ENCODE measurements around the gene PGLYRP2.
A peak's percentile ranks its signal among the peaks of the same experiment; 100 is the strongest.

PGLYRP2 gene

DNA sequence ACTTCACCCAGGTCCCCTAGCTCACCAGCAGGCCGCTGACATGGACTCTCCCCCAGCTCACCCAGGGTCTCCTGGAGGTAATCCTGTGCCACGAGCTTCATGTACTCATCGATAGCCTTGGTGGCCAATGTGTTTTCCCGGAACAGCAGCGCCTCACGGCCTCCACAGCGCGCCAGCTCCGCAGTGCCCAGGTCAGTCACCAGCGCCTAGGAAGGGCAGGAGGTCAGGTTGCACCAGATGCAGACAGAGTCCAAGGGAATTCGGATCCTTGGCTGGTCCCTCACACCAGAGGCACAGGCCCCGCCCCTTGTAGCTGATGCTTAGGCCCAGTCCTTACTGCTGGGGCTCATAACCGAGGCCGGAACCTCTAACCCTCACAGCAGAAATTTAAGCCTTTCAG is 22.9 kb downstream of the PGLYRP2 start:
- DNase-seq (ENCODE audit: low read depth) = no peak

DNA sequence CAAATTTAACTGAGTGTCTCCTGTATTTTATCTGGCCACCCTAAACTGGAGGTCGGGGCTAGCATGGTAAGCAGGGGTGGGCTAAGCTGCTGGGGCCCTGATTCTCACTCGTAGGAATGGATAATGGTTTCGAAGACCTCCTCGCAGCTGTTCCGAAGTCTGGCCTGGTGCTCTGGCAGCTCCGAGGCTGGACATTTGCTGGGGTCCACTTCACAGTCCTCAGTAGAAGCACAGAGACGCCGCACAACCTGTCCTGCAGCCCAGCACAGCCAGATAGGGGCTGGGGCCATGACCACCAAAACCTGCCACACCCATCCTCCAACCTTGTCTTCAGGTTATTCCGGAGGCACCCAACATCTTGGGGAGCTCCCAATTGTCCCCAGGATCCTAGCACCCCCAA is 23.3 kb downstream of the PGLYRP2 start:
- DNase-seq (ENCODE audit: low read depth) = no peak

DNA sequence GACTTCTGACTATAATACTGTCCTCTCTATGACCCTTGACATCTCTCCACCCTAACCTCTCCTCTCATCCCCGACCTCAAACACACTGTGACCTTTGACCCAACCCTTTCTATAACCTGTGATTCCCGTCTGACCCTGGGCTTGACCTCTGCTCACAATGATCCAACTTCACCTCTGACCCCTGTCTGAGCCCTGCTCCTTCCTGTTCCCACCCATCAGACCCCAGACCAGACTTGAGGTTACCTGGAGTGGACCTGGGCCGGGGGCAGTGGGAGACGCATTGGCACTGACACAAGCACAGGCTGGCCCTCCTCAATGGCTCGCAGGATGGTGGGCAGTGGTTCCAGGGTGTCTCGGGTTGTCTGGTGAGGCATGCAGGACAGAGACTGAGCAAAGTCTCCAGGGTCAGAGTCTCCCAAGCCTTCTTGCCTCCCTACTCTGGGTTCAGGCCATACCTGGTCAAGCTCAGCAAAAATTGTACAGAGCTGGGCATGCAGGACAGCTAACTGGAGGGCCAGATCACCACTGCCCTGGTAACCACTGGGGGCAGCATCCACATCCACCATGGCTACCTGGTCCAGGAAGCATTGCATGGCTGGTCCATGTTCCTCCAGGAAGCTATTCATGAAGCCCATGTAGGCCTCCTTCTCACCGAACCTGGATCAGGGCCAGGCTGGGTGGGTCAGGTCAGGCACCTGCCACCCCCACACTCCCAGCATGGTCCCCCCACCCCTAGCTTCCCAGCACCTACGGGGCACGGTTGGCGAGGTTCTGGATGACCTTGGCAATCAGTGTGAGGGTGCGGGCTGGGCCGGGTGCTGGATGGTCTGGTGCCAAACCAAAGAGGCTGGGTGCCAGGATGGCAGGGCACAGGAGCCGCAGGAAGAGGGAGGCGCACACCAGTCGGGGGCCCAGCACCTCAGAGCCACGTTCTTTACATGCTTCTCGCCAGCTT is 25.1 kb downstream of the PGLYRP2 start:
- DNase-seq (ENCODE audit: low read depth) = no peak

DNA sequence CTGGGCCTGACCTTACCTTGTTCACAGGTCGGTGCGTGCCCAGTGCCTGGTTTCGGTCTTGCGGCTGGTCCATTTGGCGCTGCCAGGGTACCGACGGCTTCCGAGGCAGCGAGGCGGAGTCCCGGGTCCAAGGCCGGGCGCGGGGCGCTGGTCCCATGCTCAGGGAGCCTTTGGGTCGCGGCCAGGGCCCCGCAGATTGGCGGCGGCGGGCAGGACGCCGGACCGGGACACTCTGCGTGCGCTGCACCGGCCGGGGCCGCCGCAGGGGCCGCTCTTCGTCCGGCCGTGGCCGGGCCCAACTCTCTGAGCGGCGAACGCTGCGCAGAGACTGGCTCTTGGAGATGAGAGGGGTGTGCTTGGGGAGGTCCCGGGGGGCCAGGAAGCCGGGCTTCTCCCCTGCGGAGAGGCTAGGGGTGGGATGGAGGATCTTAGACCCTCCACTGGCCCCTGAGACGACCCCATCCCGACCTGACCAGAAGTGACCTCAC is 26.2 kb downstream of the PGLYRP2 start:
- no peak for DNase-seq (ENCODE audit: low read depth)

DNA sequence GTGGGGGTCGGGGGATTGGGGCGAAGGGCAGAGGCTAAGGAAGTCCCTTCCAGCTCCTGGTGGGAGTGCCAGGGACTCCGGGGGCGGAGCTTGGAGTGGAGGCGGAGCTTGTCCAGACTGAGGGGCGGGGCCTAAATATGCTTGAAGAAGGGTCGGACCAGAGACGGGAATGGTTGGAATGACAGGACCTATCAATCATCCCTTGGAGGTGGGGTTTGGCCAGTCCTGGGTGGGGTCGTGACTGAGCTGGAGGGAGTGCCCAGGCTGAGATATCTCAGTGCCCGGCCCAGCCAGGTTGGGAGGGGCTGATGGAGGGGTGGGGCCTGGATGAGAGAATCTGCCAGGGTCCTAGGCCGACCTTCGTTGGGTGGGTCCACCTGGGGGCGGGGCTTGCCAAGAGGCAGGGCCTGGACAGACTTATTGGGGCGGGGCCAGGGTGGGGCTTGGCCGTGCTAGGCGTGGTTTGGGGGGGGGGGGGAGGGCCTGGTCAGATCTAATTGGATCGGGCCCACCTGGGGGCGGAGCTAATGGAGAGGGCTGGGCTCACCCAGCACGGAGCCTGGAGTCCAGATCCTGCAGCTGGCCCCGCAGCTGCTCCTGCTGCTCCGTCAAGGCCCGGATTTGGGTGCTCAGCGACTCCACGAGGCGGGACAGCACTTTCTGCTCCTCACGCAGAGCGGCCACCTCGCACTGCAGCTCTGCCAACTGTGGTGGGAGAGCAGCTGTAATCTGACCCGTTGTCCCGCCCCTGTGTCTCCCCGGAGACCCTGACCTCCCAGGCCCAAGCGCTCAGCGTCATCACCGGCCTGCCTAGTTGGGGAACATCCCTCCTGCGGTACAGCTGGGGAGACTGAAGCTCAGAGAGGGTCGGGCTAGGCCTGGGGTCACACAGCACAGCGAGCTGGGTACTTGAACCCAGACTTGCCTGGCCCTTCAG is 26.9 kb downstream of the PGLYRP2 start:
- DNase-seq (ENCODE audit: low read depth) = no peak

DNA sequence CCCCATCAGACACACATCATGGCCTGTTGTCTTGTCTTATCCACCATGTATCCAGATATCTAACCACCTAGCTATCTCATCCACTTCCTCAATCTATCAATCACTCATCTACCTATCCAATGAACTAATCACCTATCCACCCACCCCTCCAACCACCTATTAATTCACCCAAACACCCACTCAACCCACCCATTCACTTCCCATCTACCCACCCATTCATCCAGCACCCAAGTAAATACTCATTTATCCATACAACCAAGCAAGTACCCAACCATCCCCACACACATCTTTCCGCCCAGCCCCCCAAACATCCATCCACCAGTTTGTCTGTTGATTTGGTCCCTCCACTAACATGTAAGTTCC is 28.8 kb downstream of the PGLYRP2 start:
- DNase-seq (ENCODE audit: low read depth) = no peak

DNA sequence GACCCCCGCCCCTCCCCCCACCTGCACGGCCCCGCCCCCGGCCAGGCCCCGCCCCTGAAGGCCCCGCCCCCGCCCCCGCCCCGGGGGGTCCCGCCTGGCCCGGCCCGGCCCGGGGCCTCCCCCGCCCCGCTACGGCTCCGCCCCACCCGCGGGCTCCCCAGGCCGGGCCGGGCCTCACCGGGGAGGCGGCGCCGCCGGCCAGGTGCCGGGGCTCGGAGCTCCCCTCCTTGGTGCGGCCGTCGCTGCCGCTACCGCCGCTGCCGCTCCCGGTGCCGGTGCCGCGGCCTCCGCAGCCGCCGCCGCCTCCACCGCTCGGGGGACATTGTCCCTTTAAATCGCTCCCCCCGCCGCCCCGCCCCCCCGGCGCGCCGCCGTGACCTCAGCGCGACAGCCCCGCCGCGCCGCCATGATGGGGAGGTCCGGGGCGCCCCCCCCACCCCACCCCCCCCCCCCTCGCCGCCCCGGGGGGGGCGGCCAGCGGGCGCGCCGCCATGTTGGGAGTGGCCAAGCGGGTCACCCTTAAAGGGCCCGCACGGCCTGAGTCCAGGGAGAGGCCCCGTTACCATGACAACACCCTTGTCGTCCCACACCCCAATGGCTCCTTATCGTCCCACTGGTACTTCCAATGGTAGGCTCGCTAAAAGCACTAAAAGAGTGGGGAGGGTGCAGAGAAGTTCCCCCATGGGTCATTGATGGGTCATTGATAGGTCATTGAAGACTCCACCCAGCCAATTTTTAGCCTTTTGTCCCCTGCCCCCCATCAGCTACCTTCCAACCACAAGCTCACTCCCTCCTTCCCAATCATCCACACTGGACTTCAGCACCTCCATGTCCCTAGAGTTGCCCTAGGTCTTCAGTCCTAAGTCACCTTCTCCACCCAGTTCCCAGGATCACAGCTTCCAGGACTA is 29.4 kb downstream of the PGLYRP2 start, which contains the start of gene WIZ:
Gene WIZ, minus strand, starts transcription at position 337 of the 908 bp plus-strand sequence. CDS start 1,649 bp downstream, outside the sequence.
- DNase-seq (ENCODE audit: low read depth) = peak; percentile 82

DNA sequence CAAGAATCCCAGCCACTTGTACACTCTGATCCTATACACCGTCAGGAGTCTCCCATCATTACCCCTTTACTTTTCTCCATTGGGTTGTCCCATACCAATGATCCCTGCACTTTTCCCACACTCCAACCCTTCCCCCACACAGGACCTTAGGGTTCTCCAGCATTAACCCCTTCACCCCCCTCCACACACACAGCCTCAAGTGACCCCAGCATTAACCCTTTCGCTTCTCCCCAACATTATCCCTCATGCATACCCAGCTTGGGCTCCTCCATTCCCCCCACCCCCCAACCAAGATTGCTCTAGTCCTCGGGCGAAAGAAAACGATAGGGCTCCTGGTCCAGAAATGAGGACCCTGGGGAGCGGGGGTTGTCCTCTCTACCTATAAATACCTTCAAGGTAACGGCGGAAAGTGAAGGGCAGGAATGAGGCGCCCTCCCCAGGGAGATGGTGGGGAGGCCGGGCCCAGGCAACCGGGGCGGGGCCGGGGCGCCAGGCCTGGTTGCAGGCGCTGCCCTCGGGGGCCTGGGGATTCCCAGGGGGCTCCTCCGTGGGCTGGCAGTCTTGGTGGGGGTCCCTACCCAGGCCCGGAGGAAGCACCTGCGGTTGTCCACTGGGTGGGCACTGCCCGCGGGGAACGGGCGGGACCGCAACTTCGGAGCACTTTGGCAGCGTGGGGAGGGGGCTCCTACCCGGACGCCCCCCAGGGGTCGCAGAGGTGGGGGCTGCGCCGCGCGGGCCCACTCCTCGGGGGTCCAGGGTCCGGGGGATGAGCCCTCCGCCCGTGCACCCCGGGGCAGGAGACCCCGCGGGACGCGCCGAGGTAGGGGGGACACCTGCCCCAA is 30.3 kb downstream of the PGLYRP2 start:
- DNase-seq (ENCODE audit: low read depth) = no peak

DNA sequence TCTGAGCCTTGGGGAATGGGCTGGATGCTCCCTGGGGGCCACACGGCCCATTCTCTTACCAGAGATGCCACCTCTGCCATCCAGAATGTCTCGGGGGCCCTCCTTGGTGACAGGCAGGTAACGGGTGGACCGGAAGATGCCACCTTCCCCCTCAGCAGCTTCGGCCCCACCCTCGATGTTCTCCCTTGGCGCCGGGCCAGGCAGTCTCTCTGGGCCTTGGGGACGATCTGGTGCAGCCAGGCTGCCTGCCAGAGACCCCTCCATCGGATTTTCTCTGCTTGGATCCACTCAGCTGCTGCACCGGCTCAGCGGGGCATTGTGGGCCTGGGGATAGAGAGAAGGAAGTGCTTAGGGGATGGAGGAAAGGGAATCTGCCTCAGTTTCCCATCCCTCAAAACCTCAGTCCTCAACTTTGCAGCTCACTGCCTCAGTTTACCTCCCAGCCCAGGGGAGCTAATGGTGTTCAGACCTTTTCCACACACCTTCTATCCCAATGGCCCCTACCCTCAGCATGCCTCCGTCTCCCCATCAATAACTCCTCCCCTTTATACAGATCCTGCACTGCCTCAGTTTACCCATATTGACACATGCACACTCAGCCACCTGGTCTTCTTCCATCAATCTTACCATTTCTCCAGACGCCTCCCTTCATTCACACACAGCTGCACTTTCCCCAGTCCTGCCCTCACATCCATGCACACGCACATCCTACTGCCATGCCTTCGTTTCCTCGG is 31.1 kb downstream of the PGLYRP2 start:
- no peak for DNase-seq (ENCODE audit: low read depth)

DNA sequence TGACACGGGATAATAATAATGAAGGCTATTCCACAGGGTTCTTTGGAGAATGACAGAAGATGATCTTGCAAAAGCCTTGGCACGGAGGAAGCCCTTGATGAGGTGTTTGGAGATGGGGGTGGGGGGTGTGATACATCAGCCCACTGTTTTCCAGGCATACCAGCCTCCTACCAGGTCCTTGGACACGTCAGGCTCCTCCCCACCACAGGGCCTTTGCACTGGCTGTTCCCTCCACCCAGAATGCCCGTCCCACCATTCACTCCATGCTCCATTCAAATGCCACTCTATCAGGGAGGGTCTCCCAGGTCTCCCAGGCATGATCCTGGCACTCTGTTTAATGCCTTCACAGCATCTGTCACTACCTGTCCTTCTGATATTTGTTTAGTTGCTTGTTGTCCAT is 32.2 kb downstream of the PGLYRP2 start:
- no peak for DNase-seq (ENCODE audit: low read depth)

DNA sequence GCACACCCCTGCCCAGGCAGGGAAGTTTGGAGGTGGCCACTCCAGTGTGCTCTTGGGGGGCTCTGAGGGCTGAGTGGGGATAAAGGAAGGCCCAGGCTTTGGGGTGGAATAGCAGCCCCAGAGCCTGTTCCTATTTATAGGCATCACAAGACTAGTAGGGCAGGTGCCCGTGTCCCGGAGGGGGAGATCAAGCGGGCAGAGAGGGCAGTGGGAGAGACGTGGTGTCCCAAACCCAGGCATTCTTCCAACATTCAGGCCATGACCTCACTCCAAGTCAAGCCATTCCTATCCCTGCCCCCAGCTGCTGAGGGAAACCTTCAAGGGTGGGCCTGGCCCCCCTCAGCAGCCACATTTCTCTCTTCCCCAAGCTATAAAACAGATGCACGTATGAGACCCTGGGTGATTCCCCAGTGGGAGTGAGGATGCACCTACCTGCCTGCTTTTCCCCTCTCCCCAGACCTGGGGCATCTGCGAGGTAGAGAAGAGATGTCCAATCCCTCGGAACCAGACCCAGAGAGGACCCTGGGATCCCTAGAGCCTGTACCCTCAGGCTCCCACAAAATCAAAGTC is 33.4 kb downstream of the PGLYRP2 start:
- no peak for DNase-seq (ENCODE audit: low read depth)

DNA sequence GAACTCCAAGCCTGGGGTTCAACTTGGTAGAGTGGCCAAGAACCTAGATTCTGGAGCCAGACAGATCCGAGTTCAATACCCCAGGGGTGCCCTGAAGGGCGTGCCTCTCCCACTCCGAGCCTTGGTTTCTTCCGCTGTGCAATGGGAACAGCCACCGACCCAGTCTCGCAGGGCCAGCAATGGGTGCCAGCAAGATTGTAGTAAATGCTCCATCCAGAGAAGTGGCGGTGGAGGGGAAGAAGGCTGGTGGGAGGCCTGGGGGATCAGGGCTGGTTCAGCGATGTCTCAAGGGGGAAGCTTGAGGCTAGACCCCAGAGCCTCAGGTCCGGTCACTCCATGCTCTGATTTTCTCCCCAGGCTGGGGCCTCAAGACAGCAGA is 34.1 kb downstream of the PGLYRP2 start:
- no peak for DNase-seq (ENCODE audit: low read depth)

DNA sequence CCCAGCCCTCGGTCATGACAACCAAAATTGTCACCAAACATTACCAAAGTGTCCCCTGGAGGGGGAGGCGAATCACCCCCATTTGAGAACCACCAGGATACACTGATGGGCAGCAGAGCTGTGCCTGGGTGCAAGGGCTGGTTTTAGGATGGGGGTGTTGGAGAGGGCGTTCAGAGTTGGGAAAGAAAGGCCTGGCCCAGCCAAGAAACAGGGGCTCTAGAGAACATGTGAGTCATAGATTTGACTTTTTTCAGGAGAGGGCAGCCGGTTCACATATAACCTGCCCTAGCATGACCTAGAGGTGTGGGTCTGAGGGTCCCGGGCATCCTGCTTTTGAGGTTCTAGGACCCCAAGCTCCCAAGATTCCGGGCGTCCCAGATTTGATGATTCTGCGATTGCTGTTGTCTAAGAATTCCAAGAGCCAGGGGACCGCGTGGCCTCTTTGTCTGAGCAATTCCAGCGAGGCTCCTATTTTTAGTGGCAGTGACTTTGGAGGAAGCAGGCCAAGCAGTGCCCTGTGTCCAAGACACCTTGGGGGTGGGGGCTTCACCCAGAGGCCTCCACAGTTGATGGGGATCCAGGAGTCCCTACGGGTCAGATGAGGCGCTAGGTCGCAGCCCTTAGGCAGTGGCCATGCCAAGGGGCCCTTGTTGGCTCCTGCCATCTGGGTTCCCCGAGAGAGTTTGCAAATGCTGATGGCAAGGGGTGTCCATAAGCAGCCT is 34.6 kb downstream of the PGLYRP2 start:
- no peak for DNase-seq (ENCODE audit: low read depth)

DNA sequence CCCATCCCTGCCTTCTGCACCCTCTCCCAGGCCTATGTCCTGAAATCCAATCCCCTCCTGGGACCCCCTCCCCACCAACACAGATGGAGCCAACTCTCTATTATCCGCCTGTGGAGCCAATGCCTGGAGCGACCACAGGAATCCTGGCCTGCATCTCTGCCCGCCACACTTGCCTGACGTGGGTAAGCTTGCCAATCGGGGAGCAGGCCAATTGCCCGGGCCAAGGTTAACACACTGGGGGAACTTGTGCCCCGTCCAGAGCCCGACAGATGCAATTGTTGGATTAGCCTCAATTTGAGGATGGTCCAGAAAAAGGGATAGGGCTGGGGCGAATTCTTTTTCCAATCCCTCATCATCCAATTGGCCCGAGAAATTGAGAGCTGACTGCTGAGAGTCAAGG is 35.5 kb downstream of the PGLYRP2 start:
- no peak for DNase-seq (ENCODE audit: low read depth)

DNA sequence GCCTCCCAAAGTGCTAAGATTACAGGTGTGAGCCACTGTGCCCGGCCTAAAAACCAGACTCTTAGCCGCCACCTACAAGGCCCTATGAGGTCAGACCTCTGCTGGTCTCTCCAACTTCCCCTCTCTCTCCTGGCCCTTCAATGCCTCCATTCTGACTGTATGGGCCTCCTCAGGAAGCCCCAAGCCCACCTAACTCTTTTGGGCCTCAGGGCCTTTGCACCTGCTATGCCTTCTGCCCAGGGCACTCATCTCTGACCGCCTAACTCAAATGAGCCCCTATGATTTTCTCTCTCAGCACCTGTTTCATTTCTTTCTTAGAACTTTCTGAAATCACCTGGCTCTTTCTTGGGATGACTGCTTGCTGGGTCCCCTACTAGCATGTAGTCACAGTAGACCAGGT is 36.0 kb downstream of the PGLYRP2 start:
- no peak for DNase-seq (ENCODE audit: low read depth)

DNA sequence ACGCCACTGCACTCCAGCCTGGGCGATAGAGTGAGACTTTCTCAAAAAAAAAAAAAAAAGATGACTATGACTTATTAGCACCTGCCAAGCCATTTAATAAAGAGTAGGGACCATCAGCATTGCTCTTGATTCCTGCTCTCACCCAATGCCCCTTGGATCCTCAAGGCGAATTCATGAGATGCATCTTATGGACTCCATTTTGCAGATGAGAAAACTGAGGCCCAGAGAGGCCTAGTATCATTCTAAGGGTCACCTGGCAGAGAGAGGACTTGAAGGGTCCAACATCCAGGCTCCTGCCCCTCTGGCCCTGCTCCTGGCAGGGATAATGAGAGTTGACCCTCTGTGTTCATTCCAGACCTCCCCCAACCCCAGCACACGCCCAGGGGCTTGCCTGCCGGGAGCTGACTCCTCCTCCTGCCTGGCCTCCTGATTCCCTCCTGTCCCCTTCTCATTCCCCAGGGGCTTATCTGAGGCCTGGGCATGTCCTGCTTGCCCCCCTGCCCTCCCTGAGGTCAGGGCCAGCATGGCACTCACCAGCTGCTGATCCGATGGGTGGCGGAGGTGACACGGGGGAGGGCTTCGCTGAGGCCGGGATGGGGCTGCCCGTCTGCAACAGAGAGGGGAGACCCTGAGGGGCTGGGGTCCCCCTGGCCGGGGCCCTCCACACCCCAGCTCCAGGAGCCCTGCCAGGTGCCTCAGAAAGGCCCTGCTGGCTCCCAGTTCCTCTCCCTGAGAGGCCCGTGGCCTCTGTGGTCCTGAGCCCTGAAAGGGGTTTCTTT is 37.0 kb downstream of the PGLYRP2 start:
- DNase-seq (ENCODE audit: low read depth) = no peak

DNA sequence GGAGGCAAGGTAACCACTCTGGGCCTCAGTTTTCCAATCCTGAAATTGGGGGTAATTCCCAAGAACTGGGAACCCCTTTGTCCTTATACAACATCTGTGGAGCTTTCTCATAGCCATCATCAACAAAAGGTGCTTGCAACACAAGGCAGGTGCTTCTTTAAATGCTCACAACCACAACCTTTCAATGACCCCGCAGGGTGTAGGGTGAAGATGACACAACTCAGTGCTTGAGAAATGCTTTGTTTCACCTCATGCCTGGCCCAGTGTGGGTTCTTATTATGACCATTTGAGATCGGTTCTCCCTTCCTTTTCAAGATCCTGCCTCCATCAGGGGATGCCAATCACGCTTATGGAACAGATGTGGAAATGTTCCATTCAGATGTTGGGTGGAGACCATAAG is 38.0 kb downstream of the PGLYRP2 start:
- DNase-seq (ENCODE audit: low read depth) = no peak

Data from activated T-cell treated with anti-CD3 and anti-CD28 coated beads for 1 hour (primary cell).